Aorta (tissue), 5 donors: ENCODE results near the gene TTLL13. TPM values are rescaled to one million over a fixed set of nuclear protein-coding genes. Genes with fewer than 3 reads are reported as not detected.

Experiments
- ATAC-seq: fragments of 200-7000 bp; cut with Tn5 transposase; one replicate; pipeline ENCODE4 v1.9.1; 2022; ENCODE audit warnings: moderate library complexity; ENCODE audit not compliant: low FRiP score
- DNase-seq, 2 donors: peaks; one replicate each; pipeline ENCODE4 v3.0.0-alpha.2; 2020
- H3K27ac ChIP-seq, 2 donors: one replicate each; pipeline ENCODE4 v1.5.1; 2013; ENCODE audit warnings: low read length in 2 of 2, mild to moderate bottlenecking in 2 of 2, moderate library complexity in 2 of 2, control low read depth in 1 of 2, inconsistent platforms in 1 of 2, low read depth in 1 of 2
- H3K27me3 ChIP-seq, 2 donors: one replicate each; pipeline ENCODE4 v1.6.1; 2013; ENCODE audit warnings: control low read depth in 1 of 2, low read length in 1 of 2, mild to moderate bottlenecking in 1 of 2, moderate library complexity in 1 of 2; ENCODE audit not compliant: insufficient read depth in 2 of 2, control insufficient read depth in 1 of 2
- H3K36me3 ChIP-seq, 2 donors: one replicate each; pipeline ENCODE4 v1.6.1; 2013; ENCODE audit warnings: control low read depth in 1 of 2, low read length in 1 of 2, mild to moderate bottlenecking in 1 of 2; ENCODE audit not compliant: insufficient read depth in 2 of 2, control insufficient read depth in 1 of 2
- H3K4me1 ChIP-seq, 2 donors: one replicate each; pipeline ENCODE4 v1.6.1; 2013; ENCODE audit warnings: low read length in 2 of 2, control low read depth in 1 of 2, mild to moderate bottlenecking in 1 of 2, moderate library complexity in 1 of 2; ENCODE audit not compliant: insufficient read depth in 2 of 2, control insufficient read depth in 1 of 2
- H3K4me3 ChIP-seq, 2 donors: one replicate each; pipeline ENCODE4 v1.5.1; 2013; ENCODE audit warnings: low read length in 2 of 2, control low read depth in 1 of 2, mild to moderate bottlenecking in 1 of 2
- H3K9me3 ChIP-seq: one replicate; pipeline ENCODE4 v1.6.1; 2013; ENCODE audit warnings: mild to moderate bottlenecking, low read length; ENCODE audit not compliant: control insufficient read depth
- WGBS, 2 donors: extraction: QIAGEN DNeasy Blood & Tissue Kit; methylation state at CpG; one replicate each; pipeline ENCODE4 v1.1.7; 2013; 5-methylcytosine and 5-hydroxymethylcytosine counted together
- intact Hi-C, 2 donors: fragments of 100-400 bp; cut with DNase I; formaldehyde crosslinking; loops; one replicate each; pipeline versions ENCODE4 v1.14.2 to v1.15.0; 2022
- polyA plus RNA-seq, 2 donors: library from polyadenylated mRNA; stranded (reverse); fragments of 200-250 nt; gene quantifications; one replicate each; pipeline ENCODE4 v1.2.3, GENCODE V29; 2013
- total RNA-seq, 2 donors: library from RNA; stranded (reverse); fragmentation: NEBNext Ultra II Directional; extraction: Animal tissue kit (Norgen Biotek cat#: 25700); gene quantifications; one replicate each; pipeline ENCODE4 v1.2.1, GENCODE V29; 2021
- donor health status: healthy with polysubstance abuse.
- donor health status: Bipolar disorder and iron deficiency.
- donor health status: DM: no; HTN: no; CAD: no.
- donor health status: DM: no; HTN: no; CAD: no.
- donor health status: DM: yes; HTN: yes; CAD: no.

TTLL13 gene
- total and polyA plus RNA-seq, 4 donors, result not detected

- no peak overlapping the region for H3K4me3 ChIP-seq
- no peaks in the 10 kb centered on the region for H3K36me3 ChIP-seq
- DNase-seq (no peak), ATAC-seq (no peak)
- H3K4me1 ChIP-seq, result no peaks in the 10 kb centered on the region
- H3K27ac ChIP-seq, result no peak overlapping the region
- no peaks in the 10 kb centered on the region for H3K9me3 ChIP-seq
- H3K27me3 ChIP-seq, result no peaks in the 10 kb centered on the region
- WGBS, 2 donors, result 54 to 65% methylated on average over 6 of the region's 6 CpGs
- intact Hi-C loops, result no loop called here
Observed at GRCh38 chr15:90306560-90306959, 57.2 kb downstream of the TTLL13 start.

- intact Hi-C loops, result no loop called here
- WGBS, 2 donors, result 86 to 93% methylated on average over 2 of the region's 2 CpGs
- ATAC-seq (peak; percentile 15), DNase-seq (no peak)
- no peaks in the 10 kb centered on the region for H3K36me3 ChIP-seq
- no peak overlapping the region for H3K27ac ChIP-seq
- no peak overlapping the region for H3K4me3 ChIP-seq
- no peaks in the 10 kb centered on the region for H3K27me3 ChIP-seq
- no peaks in the 10 kb centered on the region for H3K9me3 ChIP-seq
- H3K4me1 ChIP-seq, result no peaks in the 10 kb centered on the region
Observed at GRCh38 chr15:90307661-90308060, 58.3 kb downstream of the TTLL13 start.

- ATAC-seq (no peak), DNase-seq (no peak)
- H3K27ac ChIP-seq, result no peak overlapping the region
- H3K4me1 ChIP-seq, result no peaks in the 10 kb centered on the region
- H3K36me3 ChIP-seq, result no peaks in the 10 kb centered on the region
- intact Hi-C loops, result no loop called here
- no peak overlapping the region for H3K4me3 ChIP-seq
- no peaks in the 10 kb centered on the region for H3K27me3 ChIP-seq
- WGBS, 2 donors, result 85 to 87% methylated on average over 4 of the region's 4 CpGs
- no peaks in the 10 kb centered on the region for H3K9me3 ChIP-seq
Observed at GRCh38 chr15:90309020-90309419, 59.7 kb downstream of the TTLL13 start.

Other genes starting within 250 kb of the TTLL13 start
- 10 to 100 TPM; 12.0 to 17.9 TPM for gene ZNF710, start 248.2 kb upstream of the TTLL13 start, total RNA-seq
- 1 to 10 TPM; 4.3 to 9.0 TPM for gene ZNF710, start 248.2 kb upstream of the TTLL13 start, polyA plus RNA-seq
- 10 to 100 TPM; 36.5 to 37.5 TPM for gene IDH2, start 147.1 kb upstream of the TTLL13 start, total RNA-seq
- gene IDH2, start 147.1 kb upstream of the TTLL13 start, polyA plus RNA-seq, result 10 to 100 TPM; 18.8 to 26.3 TPM
- gene SEMA4B, start 48.2 kb upstream of the TTLL13 start, total RNA-seq, result 10 to 100 TPM; 19.5 to 30.4 TPM
- gene SEMA4B, start 48.2 kb upstream of the TTLL13 start, polyA plus RNA-seq, result 10 to 100 TPM in 1 of 2 donors, 1 to 10 TPM in 1; 9.7 to 10.8 TPM
- gene CIB1, start 15.6 kb upstream of the TTLL13 start, total RNA-seq, result 10 to 100 TPM; 35.5 to 54.7 TPM
- 100 to 1,000 TPM in 1 of 2 donors, 10 to 100 TPM in 1; 94.2 to 128 TPM for gene CIB1, start 15.6 kb upstream of the TTLL13 start, polyA plus RNA-seq
- 1 to 10 TPM; 3.3 to 7.1 TPM for gene GDPGP1, start 15.3 kb upstream of the TTLL13 start, total RNA-seq
- gene GDPGP1, start 15.3 kb upstream of the TTLL13 start, polyA plus RNA-seq, result 1 to 10 TPM; 1.3 to 2.1 TPM
- 10 to 100 TPM; 75.6 to 81.5 TPM for gene NGRN, start 16.1 kb downstream of the TTLL13 start, total RNA-seq
- 100 to 1,000 TPM in 1 of 2 donors, 10 to 100 TPM in 1; 87.9 to 120 TPM for gene NGRN, start 16.1 kb downstream of the TTLL13 start, polyA plus RNA-seq
- 1 to 10 TPM; 6.1 to 7.4 TPM for gene ZNF774, start 102.7 kb downstream of the TTLL13 start, total RNA-seq
- 1 to 10 TPM in 1 of 2 donors, under 1 TPM in 1; 0.50 to 2.6 TPM for gene ZNF774, start 102.7 kb downstream of the TTLL13 start, polyA plus RNA-seq
- gene IQGAP1, start 138.7 kb downstream of the TTLL13 start, total RNA-seq, result 100 to 1,000 TPM; 273 to 297 TPM
- 100 to 1,000 TPM in 1 of 2 donors, 10 to 100 TPM in 1; 61.1 to 134 TPM for gene IQGAP1, start 138.7 kb downstream of the TTLL13 start, polyA plus RNA-seq